GM19438 (cell line): ENCODE measurements around the gene NRG2.
A peak's percentile ranks its signal among the peaks of the same experiment; 100 is the strongest.

Experiments
- ATAC-seq: cut with Tn5 transposase; IDR thresholded peaks from one replicate; pipeline ENCODE4 v1.9.1; 2021; ENCODE audit warnings: low read depth; ENCODE audit not compliant: unreplicated experiment

The NRG2 gene

DNA sequence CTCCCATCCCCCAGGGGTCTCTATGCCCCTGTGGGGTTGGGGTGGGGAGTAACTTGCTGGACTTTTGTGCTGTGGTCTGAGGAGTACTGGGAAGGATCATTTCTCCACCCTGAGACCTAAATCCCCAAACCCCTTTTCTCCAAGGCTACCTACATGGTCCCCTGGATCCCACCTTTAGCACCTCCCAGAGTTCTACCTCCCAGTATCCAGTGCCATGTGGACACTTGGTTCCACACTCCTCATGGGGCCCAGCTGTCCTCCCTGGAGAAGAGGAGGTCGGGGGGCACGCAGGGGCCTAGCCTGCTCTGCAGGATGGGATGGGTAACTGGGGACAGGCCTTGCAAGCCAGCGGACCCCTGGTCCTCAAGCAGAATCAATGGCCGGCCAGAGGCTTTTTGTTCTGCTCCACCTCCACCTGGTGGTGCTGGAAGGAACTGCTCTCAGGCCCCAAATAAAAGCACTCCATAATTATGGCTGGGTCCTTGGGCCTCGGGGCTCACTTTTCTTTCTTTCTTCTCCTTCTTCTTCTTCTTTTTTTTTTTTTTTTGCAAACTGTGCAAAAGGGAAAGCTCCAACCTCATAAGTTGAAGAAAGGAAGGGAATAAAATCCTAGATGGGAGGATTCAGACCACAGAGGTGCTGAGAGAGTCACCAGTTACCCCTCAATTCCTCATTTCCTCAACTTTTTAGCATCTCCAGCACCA lies 179.1 kb downstream of the NRG2 start:
- no peak for ATAC-seq

DNA sequence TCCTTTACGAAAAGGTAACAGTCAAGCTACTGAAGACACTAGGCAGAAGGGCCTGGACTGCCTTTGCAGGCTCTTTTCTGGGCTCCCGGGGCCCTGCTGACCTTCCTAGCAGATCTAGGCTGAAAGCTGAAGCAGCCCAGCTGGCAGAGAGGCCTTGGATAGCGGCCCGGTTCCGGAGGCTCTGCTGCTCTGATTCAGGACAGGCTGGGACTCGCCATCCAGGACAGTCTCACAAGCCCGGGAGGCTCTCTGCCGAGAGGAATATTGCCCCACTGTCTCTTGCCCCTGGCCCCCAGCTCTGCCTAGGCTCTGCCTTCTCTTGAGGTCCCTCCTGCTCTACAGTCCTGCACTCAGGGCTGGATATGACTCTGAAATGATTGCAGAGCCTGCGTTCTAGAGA lies 179.7 kb downstream of the NRG2 start:
- no peak for ATAC-seq

- no peak for ATAC-seq
These were observed 180.3 kb downstream of the NRG2 start for GRCh38 chr5:139862803-139863202.

DNA sequence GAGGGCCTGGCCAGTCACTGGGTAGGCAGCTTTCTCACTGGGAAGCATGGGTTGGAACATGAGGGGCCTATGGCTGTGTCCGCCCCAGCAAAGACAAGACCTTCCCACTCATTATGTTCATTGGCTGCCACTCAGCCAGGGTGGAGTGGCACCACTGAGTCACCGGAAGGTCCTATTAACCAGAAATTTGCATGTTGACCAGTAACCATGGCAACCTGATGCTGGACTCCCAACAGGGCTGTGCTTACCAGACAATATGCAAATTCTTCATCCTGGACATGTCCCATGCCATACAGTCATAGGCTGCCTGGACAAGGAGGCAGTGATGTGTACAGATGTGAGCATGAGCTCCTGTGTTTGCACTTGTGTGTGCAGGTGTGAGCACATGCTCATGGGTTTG lies 180.8 kb downstream of the NRG2 start:
- no peak for ATAC-seq

DNA sequence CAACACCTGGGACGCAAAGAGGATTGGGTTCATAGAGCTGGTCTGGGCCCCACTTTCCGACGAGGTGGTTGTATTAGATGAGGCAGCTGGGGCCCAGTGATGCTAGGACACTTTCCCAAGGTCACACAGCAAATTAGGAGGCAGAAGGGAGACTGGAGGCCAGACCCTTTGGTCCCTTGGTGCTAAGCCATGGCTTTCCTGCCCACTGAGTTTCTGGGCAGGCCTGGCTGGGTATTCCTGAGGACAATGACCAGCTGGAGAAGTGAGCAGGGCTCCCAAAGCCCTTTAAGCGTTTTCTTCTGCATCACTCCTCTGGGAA lies 181.3 kb downstream of the NRG2 start:
- no peak for ATAC-seq

- no peak for ATAC-seq
These were observed 181.8 kb downstream of the NRG2 start for GRCh38 chr5:139861021-139861888.

GRCh38 chr5:139859013-139859412 lies 184.1 kb downstream of the NRG2 start:
- ATAC-seq: no peak

DNA sequence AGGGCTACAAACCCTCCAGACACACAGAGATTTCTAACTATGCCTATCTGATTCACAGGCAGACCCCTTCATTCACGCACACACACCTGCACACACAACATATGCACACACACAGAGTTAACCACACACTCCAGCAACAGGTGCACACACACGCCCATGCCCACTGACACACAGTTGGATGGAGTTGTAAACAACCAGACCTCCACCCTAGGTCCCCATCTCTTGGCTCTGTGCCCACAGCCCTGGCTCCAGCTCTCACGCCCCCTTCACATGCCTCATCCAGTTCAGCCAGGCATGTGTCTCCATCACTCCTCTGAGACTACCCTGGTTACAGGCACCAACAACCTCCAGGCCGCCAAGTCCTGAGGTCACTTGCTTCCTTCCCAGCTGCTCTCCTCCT lies 186.4 kb downstream of the NRG2 start:
- no peak for ATAC-seq

GRCh38 chr5:139855946-139856540 lies 187.1 kb downstream of the NRG2 start:
- no peak for ATAC-seq

DNA sequence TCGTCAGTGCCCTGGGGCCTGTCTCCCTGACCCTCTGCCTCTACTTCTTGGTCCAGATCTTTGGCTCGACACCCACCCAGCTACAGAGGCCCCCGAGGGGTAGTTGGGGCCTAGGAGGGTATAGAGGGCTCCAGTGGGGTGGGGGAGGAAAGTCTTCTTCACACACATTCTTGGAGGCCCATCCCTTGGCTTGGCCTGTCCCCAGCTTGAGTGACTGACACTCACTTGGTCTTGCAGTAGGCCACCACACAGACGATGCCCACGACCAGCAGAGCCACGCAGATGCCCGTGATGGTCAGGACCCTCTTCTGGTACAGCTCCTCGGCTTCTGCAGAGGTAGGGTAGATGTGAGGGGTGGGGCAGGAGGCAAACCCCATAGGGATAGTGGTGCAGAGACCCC lies 187.6 kb downstream of the NRG2 start:
- ATAC-seq: no peak

DNA sequence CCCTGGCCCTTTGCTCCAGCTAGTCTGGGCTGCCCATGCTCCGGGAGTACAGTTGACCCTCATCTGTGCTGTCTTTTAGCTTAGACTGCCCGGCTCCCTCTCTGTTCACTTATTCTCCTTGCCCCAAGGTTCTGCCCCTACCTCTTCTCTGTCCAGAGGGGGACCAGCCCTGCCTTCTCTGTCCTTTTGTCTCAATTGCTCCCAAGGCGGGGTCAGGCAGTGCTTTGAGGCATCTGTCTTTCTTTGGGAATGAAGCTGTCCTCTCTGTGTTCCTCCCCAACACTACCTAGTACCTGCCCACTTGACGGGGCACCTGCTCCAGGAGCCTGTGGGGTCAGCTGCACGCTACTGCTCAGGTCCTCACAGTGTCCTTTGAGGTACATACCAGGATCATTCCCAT lies 188.1 kb downstream of the NRG2 start:
- no peak for ATAC-seq

GRCh38 chr5:139854029-139854605 lies 189.0 kb downstream of the NRG2 start:
- no peak for ATAC-seq

DNA sequence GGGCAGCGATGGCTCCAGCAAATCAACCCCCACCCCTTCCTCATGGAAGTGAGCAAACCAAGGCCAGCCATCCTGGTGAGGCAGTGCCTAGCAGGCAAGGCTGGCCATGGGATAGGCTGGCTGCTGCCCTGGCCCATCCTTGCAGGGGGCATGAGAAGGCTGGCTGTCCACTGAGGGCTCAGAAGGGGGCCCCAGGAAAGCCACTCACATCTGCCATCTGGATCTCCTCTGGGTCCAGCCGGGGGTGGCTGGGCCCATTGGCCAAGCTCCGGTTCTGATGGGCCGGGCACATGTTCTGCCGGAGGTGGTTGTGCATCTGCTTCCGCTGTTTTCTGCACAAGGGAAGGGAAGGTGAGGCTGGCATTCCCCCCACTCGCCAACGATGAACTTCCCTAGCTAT lies 190.4 kb downstream of the NRG2 start:
- ATAC-seq: no peak

- ATAC-seq: no peak
These were observed 191.5 kb downstream of the NRG2 start for GRCh38 chr5:139851558-139851957.

GRCh38 chr5:139850423-139851016 lies 192.6 kb downstream of the NRG2 start:
- ATAC-seq: no peak

DNA sequence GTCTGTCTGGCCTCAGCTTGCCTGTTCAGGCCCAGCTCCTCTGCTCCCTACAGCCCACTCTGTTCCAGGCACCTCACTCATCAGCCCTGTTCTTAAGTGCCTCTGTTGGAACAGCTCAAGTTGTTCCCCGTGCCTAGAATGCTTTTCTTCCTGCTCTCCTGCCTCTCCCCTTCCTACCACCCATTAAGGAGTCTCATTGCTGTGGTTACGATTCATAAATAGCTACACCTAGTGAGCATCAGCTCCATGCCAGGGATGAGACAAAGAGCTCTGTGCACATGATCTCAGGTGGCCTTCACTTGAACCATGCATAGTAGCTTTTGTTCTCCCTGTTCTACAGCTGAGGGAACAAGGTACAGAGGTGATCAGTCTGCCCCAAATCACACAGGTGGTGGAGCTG lies 193.2 kb downstream of the NRG2 start:
- ATAC-seq: no peak

GRCh38 chr5:139849501-139849900 lies 193.6 kb downstream of the NRG2 start:
- no peak for ATAC-seq

DNA sequence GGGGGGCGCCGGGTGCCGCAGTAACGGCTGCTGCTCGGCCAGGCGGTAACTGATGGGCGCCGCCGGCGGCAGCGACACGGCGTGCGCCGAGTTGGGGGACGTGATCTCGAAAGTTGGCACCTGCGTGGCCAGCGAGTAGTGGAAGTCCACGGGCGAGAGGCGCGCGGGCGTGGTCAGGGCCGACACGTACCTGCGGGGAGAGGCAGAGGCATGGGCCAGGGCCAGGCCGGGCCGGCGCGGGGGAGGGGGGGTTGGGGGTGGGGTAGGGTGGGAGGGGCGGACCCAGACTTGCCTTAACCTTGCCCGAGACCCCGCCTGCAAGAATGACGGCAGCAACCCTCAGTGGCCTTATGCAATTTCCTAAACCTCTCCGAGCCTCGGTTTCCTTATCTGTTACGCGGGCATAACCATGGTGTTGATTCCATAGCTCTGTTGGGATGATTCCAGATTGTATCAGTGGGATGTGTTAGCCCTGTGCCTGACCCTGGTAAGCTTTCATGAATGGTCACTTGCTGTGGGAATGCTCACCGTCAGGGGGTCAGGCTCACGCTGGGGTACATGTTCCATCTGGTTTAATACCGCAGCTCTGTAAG lies 194.5 kb downstream of the NRG2 start:
- peak; percentile 2 for ATAC-seq

DNA sequence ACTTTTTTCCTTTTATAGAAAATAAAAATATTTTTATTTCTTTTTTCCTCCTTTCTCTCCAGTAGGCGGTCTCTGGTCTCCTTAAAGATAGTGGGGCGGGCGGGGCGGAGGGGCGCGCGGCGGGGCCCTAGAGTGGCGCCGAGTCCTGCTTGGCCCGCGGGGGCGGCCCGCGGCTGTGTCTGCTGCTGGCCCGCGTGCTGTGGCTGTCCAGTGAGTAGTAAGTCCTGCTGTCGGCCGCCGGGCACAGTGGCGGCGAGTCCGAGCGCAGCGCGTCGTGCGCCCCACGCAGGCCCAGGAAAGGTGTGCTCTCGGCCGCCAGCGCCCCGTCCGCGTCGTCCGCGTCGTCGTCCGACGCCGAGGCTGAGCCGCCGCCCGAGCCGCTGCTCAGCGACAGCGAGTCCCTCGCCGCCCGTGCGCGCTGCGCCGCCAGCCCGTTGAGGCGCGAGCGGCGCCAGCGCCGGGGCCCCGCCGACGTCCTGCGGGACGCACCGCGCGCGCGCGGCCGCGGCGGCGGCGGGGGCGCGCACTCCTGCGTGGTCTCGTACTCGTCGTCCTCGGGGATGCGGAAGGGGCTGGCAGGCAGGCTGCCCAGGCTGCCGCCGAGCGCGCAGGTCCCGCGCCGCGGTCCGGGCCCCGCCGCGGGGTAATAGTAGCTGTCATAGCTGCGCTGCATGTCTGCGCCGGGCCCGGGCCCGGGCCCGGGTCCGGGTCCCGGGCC lies 195.2 kb downstream of the NRG2 start:
- ATAC-seq: peak; percentile 57

DNA sequence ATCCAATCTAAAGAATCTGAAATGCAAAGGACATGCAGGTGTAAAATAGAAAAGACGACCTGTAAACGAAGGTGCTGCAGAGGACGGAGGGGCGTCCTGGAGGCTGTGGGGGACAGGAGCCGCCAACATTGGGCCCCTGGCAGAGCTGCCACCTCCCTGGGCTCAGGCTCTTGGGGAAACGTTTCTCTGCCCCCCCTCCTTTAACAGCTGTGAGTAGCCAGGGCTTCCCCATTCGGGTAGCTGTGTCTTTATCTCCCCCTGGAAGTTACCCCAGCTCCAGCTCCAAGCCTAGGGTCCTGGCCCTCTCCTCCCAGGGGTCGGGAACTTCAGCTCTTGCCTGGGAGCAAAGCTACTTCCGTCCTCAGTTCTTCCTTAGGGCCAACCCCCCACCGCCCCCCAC lies 196.0 kb downstream of the NRG2 start:
- no peak for ATAC-seq
